ENCODE measurements around the gene FCAMR.

- no peak for TF ChIP-seq POLR2A (IDR thresholded peaks at IDR 0.05)
- TF ChIP-seq, protein P1, sequence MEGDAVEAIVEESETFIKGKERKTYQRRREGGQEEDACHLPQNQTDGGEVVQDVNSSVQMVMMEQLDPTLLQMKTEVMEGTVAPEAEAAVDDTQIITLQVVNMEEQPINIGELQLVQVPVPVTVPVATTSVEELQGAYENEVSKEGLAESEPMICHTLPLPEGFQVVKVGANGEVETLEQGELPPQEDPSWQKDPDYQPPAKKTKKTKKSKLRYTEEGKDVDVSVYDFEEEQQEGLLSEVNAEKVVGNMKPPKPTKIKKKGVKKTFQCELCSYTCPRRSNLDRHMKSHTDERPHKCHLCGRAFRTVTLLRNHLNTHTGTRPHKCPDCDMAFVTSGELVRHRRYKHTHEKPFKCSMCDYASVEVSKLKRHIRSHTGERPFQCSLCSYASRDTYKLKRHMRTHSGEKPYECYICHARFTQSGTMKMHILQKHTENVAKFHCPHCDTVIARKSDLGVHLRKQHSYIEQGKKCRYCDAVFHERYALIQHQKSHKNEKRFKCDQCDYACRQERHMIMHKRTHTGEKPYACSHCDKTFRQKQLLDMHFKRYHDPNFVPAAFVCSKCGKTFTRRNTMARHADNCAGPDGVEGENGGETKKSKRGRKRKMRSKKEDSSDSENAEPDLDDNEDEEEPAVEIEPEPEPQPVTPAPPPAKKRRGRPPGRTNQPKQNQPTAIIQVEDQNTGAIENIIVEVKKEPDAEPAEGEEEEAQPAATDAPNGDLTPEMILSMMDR (IDR thresholded peaks at IDR 0.05): no peak
- no peak for TF ChIP-seq EP300 (IDR thresholded peaks at IDR 0.05)
Measured at GRCh38 chr1:207019661-207020060, 49.4 kb upstream of the FCAMR start.
